GM23338 (cell line): ENCODE data around the gene CAMSAP3.

Source experiments
- CREB1 ChIP-seq: fragments of 250-450 bp; sonication (Bioruptor Pico); IDR thresholded peaks from 2 replicates; pipeline ENCODE4 v1.5.0; 2020; ENCODE audit warnings: low read depth, mild to moderate bottlenecking, moderate library complexity
- CTCF ChIP-seq, 2 experiments: fragments of 200-600 bp in 1 of 2; sonication (generic) in 1 of 2; conservative IDR thresholded peaks; 2 replicates each; pipeline versions ENCODE4 v1.5.1 to v1.6.1; 2016 to 2017; ENCODE audit warnings: antibody characterized with exemption in 2 of 2, low read depth in 2 of 2, mild to moderate bottlenecking in 2 of 2, moderate library complexity in 1 of 2
- ETS1 ChIP-seq: IDR thresholded peaks from 2 replicates; pipeline ENCODE4 v1.6.1; 2016; ENCODE audit warnings: antibody characterized with exemption
- EZH2 ChIP-seq: fragments of 200-600 bp; sonication (generic); IDR thresholded peaks from one replicate; pipeline ENCODE4 v1.8.0; 2017; ENCODE audit warnings: antibody characterized with exemption, mild to moderate bottlenecking, low read depth; ENCODE audit not compliant: unreplicated experiment
- EZH2phosphoT487 ChIP-seq: fragments of 200-600 bp; sonication (generic); IDR thresholded peaks from one replicate; pipeline ENCODE4 v1.8.1; 2018; ENCODE audit warnings: antibody characterized with exemption; ENCODE audit not compliant: unreplicated experiment
- JUNB ChIP-seq: IDR thresholded peaks from one replicate; pipeline ENCODE4 v1.6.1; 2016; ENCODE audit warnings: antibody characterized with exemption; ENCODE audit not compliant: unreplicated experiment
- POLR2AphosphoS5 ChIP-seq: IDR thresholded peaks from 2 replicates; pipeline ENCODE4 v1.6.1; 2016; ENCODE audit warnings: antibody characterized with exemption, low read depth
- REST ChIP-seq: IDR thresholded peaks from one replicate; pipeline ENCODE4 v1.6.1; 2018; ENCODE audit warnings: antibody characterized with exemption; ENCODE audit not compliant: unreplicated experiment
- ZNF114 ChIP-seq: fragments of 250-450 bp; sonication (Bioruptor Pico); IDR thresholded peaks from 2 replicates; pipeline ENCODE4 v1.5.0; 2020; ENCODE audit warnings: mild to moderate bottlenecking, moderate library complexity

DNA sequence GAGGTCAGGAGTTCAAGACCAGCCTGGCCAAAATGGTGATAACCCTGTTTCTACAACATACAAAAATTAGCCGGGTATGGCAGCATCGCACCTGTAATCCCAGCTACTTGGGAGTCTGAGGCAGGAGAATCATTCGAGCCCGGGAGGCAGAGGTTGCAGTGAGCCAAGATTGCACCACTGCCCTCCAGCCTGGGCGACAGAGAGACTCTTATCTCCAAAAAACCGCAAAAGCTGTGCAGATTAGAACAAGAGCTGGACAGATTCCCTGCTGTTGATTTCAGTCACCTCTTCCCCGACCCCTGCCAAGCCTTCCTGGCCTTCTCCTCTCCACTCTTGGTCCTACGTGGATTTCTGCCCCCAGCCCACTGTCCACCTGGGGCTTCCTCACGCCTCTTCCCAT is 8.3 kb downstream of the CAMSAP3 start:
- TF ChIP-seq CTCF (conservative IDR thresholded peaks at IDR 0.05; ENCODE audit: low read depth in 2 of 2) (no peak), ETS1 (no peak), POLR2AphosphoS5 (no peak), CREB1 (CRISPR knock-in tag) (no peak), EZH2 (no peak), EZH2phosphoT487 (no peak), JUNB (no peak), REST (no peak), ZNF114 (CRISPR knock-in tag) (no peak)
